CD4-positive, CD25-positive, alpha-beta regulatory T cell (primary cell): Measurements from ENCODE around the gene DGCR2. TPM values are rescaled to one million over a fixed set of nuclear protein-coding genes. Genes with fewer than 3 reads are reported as not detected.

ENCODE experiments used
- ATAC-seq, 2 donors: fragments of 150-1000 bp; cut with Tn5 transposase; one replicate each; pipeline ENCODE4 v1.10.0; 2021; ENCODE audit warnings: low read depth in 2 of 2, moderate number of reproducible peaks in 2 of 2, moderate library complexity in 1 of 2
- DNase-seq, 3 donors: peaks; one replicate each; pipeline versions ENCODE4 v3.0.0 to v3.0.0-alpha.2; 2012 to 2022; ENCODE audit warnings: mixed read lengths in 1 of 3
- H3K27ac ChIP-seq: one replicate; pipeline ENCODE4 v1.7.0; 2013; ENCODE audit warnings: mild to moderate bottlenecking, low read length; ENCODE audit not compliant: insufficient read depth, poor library complexity, severe bottlenecking
- H3K27me3 ChIP-seq: one replicate; pipeline ENCODE4 v1.7.0; 2013; ENCODE audit warnings: low read length; ENCODE audit not compliant: control insufficient read depth, insufficient read depth
- H3K36me3 ChIP-seq: one replicate; pipeline ENCODE4 v1.7.0; 2013; ENCODE audit warnings: mild to moderate bottlenecking, low read length, moderate library complexity; ENCODE audit not compliant: control insufficient read depth, insufficient read depth
- H3K4me1 ChIP-seq: 2 replicates; pipeline ENCODE4 v1.7.0; 2013; ENCODE audit warnings: mild to moderate bottlenecking, low read length; ENCODE audit not compliant: insufficient read depth, control insufficient read depth, poor library complexity, severe bottlenecking
- H3K4me3 ChIP-seq: one replicate; pipeline ENCODE4 v1.7.0; 2013; ENCODE audit warnings: low read depth, mild to moderate bottlenecking, low read length, moderate library complexity
- H3K9me3 ChIP-seq, 2 experiments: 1 replicate in 1 of 2; 2 replicates in 1 of 2; pipeline ENCODE4 v1.7.0; 2013; ENCODE audit warnings: low read length in 2 of 2, mild to moderate bottlenecking in 1 of 2, moderate library complexity in 1 of 2; ENCODE audit not compliant: control insufficient read depth in 2 of 2
- H3K27ac Mint-ChIP-seq, 3 donors: one replicate each; pipeline ENCODE4 v1.8.0; 2020 to 2022; ENCODE audit warnings: mild to moderate bottlenecking in 3 of 3, mixed read lengths in 3 of 3, moderate library complexity in 2 of 3
- H3K27me3 Mint-ChIP-seq: one replicate; pipeline ENCODE4 v1.8.0; 2022; ENCODE audit warnings: mild to moderate bottlenecking, mixed read lengths
- H3K36me3 Mint-ChIP-seq: one replicate; pipeline ENCODE4 v1.8.0; 2020; ENCODE audit warnings: mixed read lengths
- H3K4me1 Mint-ChIP-seq, 4 donors: one replicate each; pipeline ENCODE4 v1.8.0; 2020 to 2022; ENCODE audit warnings: mixed read lengths in 4 of 4, mild to moderate bottlenecking in 1 of 4
- H3K4me3 Mint-ChIP-seq, 4 donors: one replicate each; pipeline ENCODE4 v1.8.0; 2020 to 2022; ENCODE audit warnings: mild to moderate bottlenecking in 4 of 4, mixed read lengths in 4 of 4, moderate library complexity in 3 of 4
- H3K9me3 Mint-ChIP-seq, 7 donors: one replicate each; pipeline ENCODE4 v1.8.0; 2020 to 2022; ENCODE audit warnings: mixed read lengths in 7 of 7, mild to moderate bottlenecking in 3 of 7, moderate library complexity in 2 of 7
- polyA plus RNA-seq, 4 donors: library from polyadenylated mRNA; unstranded; fragments of 300-500 nt; fragmentation: Illumina TruSeq; gene quantifications; one replicate each; pipeline ENCODE4 v1.2.3, GENCODE V29; 2021
- total RNA-seq: library from RNA; stranded (reverse); gene quantifications from one replicate; pipeline ENCODE4 v1.2.3, GENCODE V29; 2022

DGCR2 gene
- total and polyA plus RNA-seq, 5 donors from 2014 or later = 51.8 to 75.2 (median 58.4) TPM

GRCh38 chr22:19108807-19109197 is 13.4 kb downstream of the DGCR2 start:
- H3K27ac Mint-ChIP-seq = peak overlapping the region; percentile 99
- Histone ChIP-seq H3K4me3 (peak overlapping the region; percentile 88), H3K27me3 (no peaks in the 10 kb centered on the region), H3K27ac (peak overlapping the region; percentile 93), H3K4me1 (peaks cover 69% of the 10 kb centered on the region), H3K36me3 (peaks cover 6% of the 10 kb centered on the region), H3K9me3 (no peaks in the 10 kb centered on the region)
- no peaks in the 10 kb centered on the region for H3K9me3 Mint-ChIP-seq
- ATAC-seq (no peak), DNase-seq (no peak)
- H3K27me3 Mint-ChIP-seq = no peaks in the 10 kb centered on the region
- H3K4me1 Mint-ChIP-seq = peaks cover 11 to 84% (median 52%) of the 10 kb centered on the region in 4 donors
- peak overlapping the region in 2 of 4 donors; percentile 82 to 89 for H3K4me3 Mint-ChIP-seq
- H3K36me3 Mint-ChIP-seq = peaks cover 14% of the 10 kb centered on the region

- Mint-ChIP-seq H3K9me3 (no peaks in the 10 kb centered on the region), H3K27me3 (no peaks in the 10 kb centered on the region), H3K4me1 (peaks cover 11 to 80% (median 52%) of the 10 kb centered on the region in 4 donors), H3K27ac (peak overlapping the region; percentile 99), H3K4me3 (peak overlapping the region in 3 of 4 donors; percentile 50 to 56 (median 55)), H3K36me3 (peaks cover 11% of the 10 kb centered on the region)
- ATAC-seq (no peak), DNase-seq (no peak)
- peaks cover 69% of the 10 kb centered on the region for H3K4me1 ChIP-seq
- H3K27ac ChIP-seq = peak overlapping the region; percentile 93
- H3K4me3 ChIP-seq = no peak overlapping the region
- no peaks in the 10 kb centered on the region for H3K27me3 ChIP-seq
- peaks cover 6% of the 10 kb centered on the region for H3K36me3 ChIP-seq
- H3K9me3 ChIP-seq = no peaks in the 10 kb centered on the region
Observed at GRCh38 chr22:19107730-19108074, 14.5 kb downstream of the DGCR2 start.

- H3K4me3 Mint-ChIP-seq = peak overlapping the region; percentile 50 to 57 (median 55)
- Histone ChIP-seq H3K4me3 (peak overlapping the region; percentile 3), H3K27me3 (no peaks in the 10 kb centered on the region), H3K9me3 (no peaks in the 10 kb centered on the region), H3K36me3 (peaks cover 6% of the 10 kb centered on the region), H3K4me1 (peaks cover 63% of the 10 kb centered on the region), H3K27ac (peak overlapping the region; percentile 93)
- peaks cover 9% of the 10 kb centered on the region for H3K36me3 Mint-ChIP-seq
- no peaks in the 10 kb centered on the region for H3K27me3 Mint-ChIP-seq
- H3K4me1 Mint-ChIP-seq = peaks cover 11 to 78% (median 54%) of the 10 kb centered on the region in 4 donors
- ATAC-seq (no peak), DNase-seq (no peak)
- H3K9me3 Mint-ChIP-seq = no peaks in the 10 kb centered on the region
- peak overlapping the region; percentile 99 for H3K27ac Mint-ChIP-seq
Observed at GRCh38 chr22:19106886-19107729, 15.1 kb downstream of the DGCR2 start.

- ATAC-seq = peak; percentile 50 to 52
- H3K4me1 Mint-ChIP-seq = peaks cover 11 to 81% (median 54%) of the 10 kb centered on the region in 4 donors
- peaks cover 13% of the 10 kb centered on the region for H3K36me3 Mint-ChIP-seq
- no peaks in the 10 kb centered on the region for H3K27me3 Mint-ChIP-seq
- peak overlapping the region; percentile 3 for H3K4me3 ChIP-seq
- no peaks in the 10 kb centered on the region for H3K9me3 ChIP-seq
- peak overlapping the region; percentile 93 for H3K27ac ChIP-seq
- no peaks in the 10 kb centered on the region for H3K27me3 ChIP-seq
- peak; percentile 48 to 73 (median 71) for DNase-seq
- no peaks in the 10 kb centered on the region for H3K9me3 Mint-ChIP-seq
- peaks cover 8% of the 10 kb centered on the region for H3K36me3 ChIP-seq
- peak overlapping the region; percentile 2 to 79 (median 76) for H3K4me3 Mint-ChIP-seq
- peaks cover 53% of the 10 kb centered on the region for H3K4me1 ChIP-seq
- H3K27ac Mint-ChIP-seq = peak overlapping the region; percentile 99
Observed at GRCh38 chr22:19105867-19106802, 16.1 kb downstream of the DGCR2 start.

- no peak overlapping the region for H3K27ac ChIP-seq
- Mint-ChIP-seq H3K27me3 (no peaks in the 10 kb centered on the region), H3K27ac (peak overlapping the region in 1 of 3 donors; percentile 99), H3K4me3 (no peak overlapping the region), H3K36me3 (peaks cover 13% of the 10 kb centered on the region), H3K9me3 (no peaks in the 10 kb centered on the region), H3K4me1 (peaks cover 11 to 79% (median 50%) of the 10 kb centered on the region in 4 donors)
- ATAC-seq (no peak), DNase-seq (no peak)
- H3K4me1 ChIP-seq = peaks cover 46% of the 10 kb centered on the region
- no peaks in the 10 kb centered on the region for H3K9me3 ChIP-seq
- H3K36me3 ChIP-seq = peaks cover 9% of the 10 kb centered on the region
- no peaks in the 10 kb centered on the region for H3K27me3 ChIP-seq
- H3K4me3 ChIP-seq = no peak overlapping the region
Observed at GRCh38 chr22:19105456-19105855, 16.8 kb downstream of the DGCR2 start.

GRCh38 chr22:19103880-19104821 is 18.1 kb downstream of the DGCR2 start:
- Mint-ChIP-seq H3K36me3 (peaks cover 13% of the 10 kb centered on the region), H3K27me3 (no peaks in the 10 kb centered on the region), H3K27ac (peak overlapping the region in 1 of 3 donors; percentile 73), H3K9me3 (no peaks in the 10 kb centered on the region), H3K4me1 (peaks cover 5 to 75% (median 41%) of the 10 kb centered on the region in 4 donors), H3K4me3 (no peak overlapping the region)
- H3K4me3 ChIP-seq = no peak overlapping the region
- H3K27me3 ChIP-seq = no peaks in the 10 kb centered on the region
- peaks cover 35% of the 10 kb centered on the region for H3K4me1 ChIP-seq
- no peak overlapping the region for H3K27ac ChIP-seq
- H3K36me3 ChIP-seq = peaks cover 11% of the 10 kb centered on the region
- ATAC-seq (no peak), DNase-seq (no peak)
- no peaks in the 10 kb centered on the region for H3K9me3 ChIP-seq

- Histone ChIP-seq H3K27ac (no peak overlapping the region), H3K36me3 (peaks cover 22% of the 10 kb centered on the region), H3K4me3 (no peak overlapping the region), H3K4me1 (peaks cover 3% of the 10 kb centered on the region), H3K27me3 (no peaks in the 10 kb centered on the region), H3K9me3 (no peaks in the 10 kb centered on the region)
- H3K4me3 Mint-ChIP-seq = no peak overlapping the region
- peaks cover 13% of the 10 kb centered on the region for H3K36me3 Mint-ChIP-seq
- H3K27ac Mint-ChIP-seq = peak overlapping the region in 2 of 3 donors; percentile 71 to 85
- no peak for DNase-seq
- peaks cover 4 to 62% (median 33%) of the 10 kb centered on the region in 4 donors for H3K4me1 Mint-ChIP-seq
- no peaks in the 10 kb centered on the region for H3K27me3 Mint-ChIP-seq
- no peaks in the 10 kb centered on the region for H3K9me3 Mint-ChIP-seq
- ATAC-seq = no peak
Observed at GRCh38 chr22:19098157-19098556, 24.1 kb downstream of the DGCR2 start.
